Progenitor cell of endocrine pancreas (in vitro differentiated cells): Measurements from ENCODE around the gene ANKS1B. TPM values are rescaled to one million over a fixed set of nuclear protein-coding genes. Genes with fewer than 3 reads are reported as not detected.

ENCODE experiments used
- DNase-seq: peaks from one replicate; pipeline ENCODE4 v3.0.0; 2021; ENCODE audit warnings: low spot score; ENCODE audit not compliant: unreplicated experiment
- H3K27ac Mint-ChIP-seq: 2 replicates; pipeline ENCODE4 v1.8.0; 2021; ENCODE audit warnings: mild to moderate bottlenecking, moderate library complexity, mixed read lengths
- H3K27me3 Mint-ChIP-seq: 2 replicates; pipeline ENCODE4 v1.8.0; 2021; ENCODE audit warnings: mixed read lengths
- H3K36me3 Mint-ChIP-seq: 2 replicates; pipeline ENCODE4 v1.8.0; 2022; ENCODE audit warnings: mixed read lengths; ENCODE audit not compliant: insufficient read depth
- H3K4me1 Mint-ChIP-seq: 2 replicates; pipeline ENCODE4 v1.8.0; 2021; ENCODE audit warnings: low read depth, mixed read lengths
- H3K4me3 Mint-ChIP-seq: 2 replicates; pipeline ENCODE4 v1.8.0; 2021; ENCODE audit warnings: low read depth, mild to moderate bottlenecking, moderate library complexity, mixed read lengths
- H3K9me3 Mint-ChIP-seq: 2 replicates; pipeline ENCODE4 v1.8.0; 2021; ENCODE audit warnings: low read depth, mixed read lengths
- CTCF ChIP-seq: fragments of 200-600 bp; sonication (generic); IDR thresholded peaks from one replicate; pipeline ENCODE4 v1.5.0; 2021; ENCODE audit warnings: antibody characterized with exemption, mild to moderate bottlenecking; ENCODE audit not compliant: unreplicated experiment
- total RNA-seq: library from RNA; stranded (reverse); gene quantifications from 2 replicates; pipeline ENCODE4 v1.2.1, GENCODE V29; 2021

Gene ANKS1B
- total RNA-seq, 1 donor from 2014 or later: 10.1 TPM

- H3K27ac Mint-ChIP-seq: no peak overlapping the region
- peaks cover 7% of the 10 kb centered on the region for H3K27me3 Mint-ChIP-seq
- H3K4me3 Mint-ChIP-seq: no peak overlapping the region
- no peak for TF ChIP-seq CTCF
- DNase-seq: no peak
- no peaks in the 10 kb centered on the region for H3K9me3 Mint-ChIP-seq
- peaks cover 14% of the 10 kb centered on the region for H3K4me1 Mint-ChIP-seq
- no peaks in the 10 kb centered on the region for H3K36me3 Mint-ChIP-seq
Measured at GRCh38 chr12:98939926-98940325, 1044.8 kb downstream of the ANKS1B start.

- Mint-ChIP-seq H3K9me3 (no peaks in the 10 kb centered on the region), H3K4me3 (no peak overlapping the region)
- no peak for DNase-seq
Measured at GRCh38 chr12:98939350-98939749, 1045.4 kb downstream of the ANKS1B start.

GRCh38 chr12:98935847-98936246 lies 1048.9 kb downstream of the ANKS1B start:
- TF ChIP-seq CTCF: no peak
- Mint-ChIP-seq H3K4me1 (peaks cover 17% of the 10 kb centered on the region), H3K9me3 (no peaks in the 10 kb centered on the region), H3K27ac (no peak overlapping the region), H3K36me3 (no peaks in the 10 kb centered on the region), H3K4me3 (no peak overlapping the region), H3K27me3 (peaks cover 7% of the 10 kb centered on the region)
- DNase-seq: no peak

More at GRCh38 chr12:98939350-98939749, 1045.4 kb downstream of the ANKS1B start:
- TF ChIP-seq CTCF: peak; percentile 62
- Mint-ChIP-seq H3K4me1 (peaks cover 14% of the 10 kb centered on the region), H3K27ac (no peak overlapping the region), H3K27me3 (peaks cover 7% of the 10 kb centered on the region), H3K36me3 (no peaks in the 10 kb centered on the region)

GRCh38 chr12:98922871-98923270 lies 1061.9 kb downstream of the ANKS1B start:
- Mint-ChIP-seq H3K9me3 (peaks cover 13% of the 10 kb centered on the region), H3K4me1 (no peaks in the 10 kb centered on the region), H3K4me3 (no peak overlapping the region), H3K36me3 (no peaks in the 10 kb centered on the region), H3K27ac (no peak overlapping the region), H3K27me3 (no peaks in the 10 kb centered on the region)
- no peak for DNase-seq
- TF ChIP-seq CTCF: no peak

- no peak for DNase-seq
- Mint-ChIP-seq H3K4me3 (no peak overlapping the region), H3K9me3 (no peaks in the 10 kb centered on the region), H3K27me3 (no peaks in the 10 kb centered on the region), H3K27ac (no peak overlapping the region), H3K36me3 (no peaks in the 10 kb centered on the region), H3K4me1 (no peaks in the 10 kb centered on the region)
- TF ChIP-seq CTCF: no peak
Measured at GRCh38 chr12:98918176-98918863, 1066.4 kb downstream of the ANKS1B start.
